H9 (cell line): Measurements from ENCODE around the gene DLD. TPM values are rescaled to one million over a fixed set of nuclear protein-coding genes. Genes with fewer than 3 reads are reported as not detected.

Experiments used
- DNase-seq: peaks from one replicate; pipeline ENCODE4 v3.0.0-alpha.2; 2017
- H2AFZ ChIP-seq: one replicate; pipeline ENCODE4 v1.6.1; 2013; ENCODE audit warnings: mild to moderate bottlenecking, low read length, control low read depth, moderate library complexity
- H2AK5ac ChIP-seq: 2 replicates; pipeline ENCODE4 v1.6.1; 2013; ENCODE audit warnings: low read length, control low read depth, mixed read lengths; ENCODE audit not compliant: insufficient read length
- H2BK120ac ChIP-seq: one replicate; pipeline ENCODE4 v1.6.1; 2013; ENCODE audit warnings: low read depth, mild to moderate bottlenecking, low read length, control low read depth, inconsistent platforms; ENCODE audit not compliant: poor library complexity, severe bottlenecking
- H2BK12ac ChIP-seq: 2 replicates; pipeline ENCODE4 v1.6.1; 2013; ENCODE audit warnings: low read length, control low read depth, mixed read lengths, low read depth; ENCODE audit not compliant: insufficient read length
- H2BK15ac ChIP-seq: 2 replicates; pipeline ENCODE4 v1.6.1; 2013; ENCODE audit warnings: low read depth, low read length, control low read depth
- H2BK20ac ChIP-seq: one replicate; pipeline ENCODE4 v1.6.1; 2013; ENCODE audit warnings: low read depth, mild to moderate bottlenecking, low read length, control low read depth, inconsistent platforms; ENCODE audit not compliant: poor library complexity, severe bottlenecking
- H2BK5ac ChIP-seq: 2 replicates; pipeline ENCODE4 v1.6.1; 2013; ENCODE audit warnings: low read length, control low read depth, mixed read lengths; ENCODE audit not compliant: insufficient read length
- H3K14ac ChIP-seq: 2 replicates; pipeline ENCODE4 v1.6.1; 2013; ENCODE audit warnings: low read length, control low read depth; ENCODE audit not compliant: insufficient read depth
- H3K18ac ChIP-seq: 2 replicates; pipeline ENCODE4 v1.6.1; 2013; ENCODE audit warnings: low read depth, mild to moderate bottlenecking, mixed read lengths, low read length, control low read depth; ENCODE audit not compliant: insufficient read length
- H3K23ac ChIP-seq: 2 replicates; pipeline ENCODE4 v1.6.1; 2013; ENCODE audit warnings: low read length, control low read depth, mixed read lengths, low read depth; ENCODE audit not compliant: insufficient read length
- H3K23me2 ChIP-seq: 2 replicates; pipeline ENCODE4 v1.6.1; 2013; ENCODE audit warnings: low read depth, mild to moderate bottlenecking, mixed read lengths, low read length, control low read depth; ENCODE audit not compliant: insufficient read length, poor library complexity, severe bottlenecking
- H3K27ac ChIP-seq: 2 replicates; pipeline ENCODE4 v1.5.1; 2013; ENCODE audit warnings: low read length, control low read depth, mixed read lengths, low read depth; ENCODE audit not compliant: insufficient read length
- H3K27me3 ChIP-seq: 2 replicates; pipeline ENCODE4 v1.6.1; 2013; ENCODE audit warnings: low read length, control low read depth, inconsistent platforms; ENCODE audit not compliant: insufficient read depth
- H3K4ac ChIP-seq: 2 replicates; pipeline ENCODE4 v1.6.1; 2013; ENCODE audit warnings: low read depth, mild to moderate bottlenecking, control low read depth, inconsistent platforms, low read length, moderate library complexity
- H3K4me1 ChIP-seq: 2 replicates; pipeline ENCODE4 v1.6.1; 2013; ENCODE audit warnings: low read length, control low read depth, inconsistent platforms; ENCODE audit not compliant: insufficient read depth
- H3K4me2 ChIP-seq: 2 replicates; pipeline ENCODE4 v1.6.1; 2013; ENCODE audit warnings: low read length, control low read depth, mixed read lengths; ENCODE audit not compliant: insufficient read length, insufficient read depth
- H3K56ac ChIP-seq: 2 replicates; pipeline ENCODE4 v1.6.1; 2013; ENCODE audit warnings: low read depth, mild to moderate bottlenecking, mixed read lengths, low read length, control low read depth; ENCODE audit not compliant: insufficient read length
- H3K79me1 ChIP-seq: 2 replicates; pipeline ENCODE4 v1.6.1; 2013; ENCODE audit warnings: low read depth, mild to moderate bottlenecking, moderate library complexity, low read length, control low read depth, inconsistent platforms; ENCODE audit not compliant: insufficient read depth, poor library complexity, severe bottlenecking
- H3K79me2 ChIP-seq: 2 replicates; pipeline ENCODE4 v1.6.1; 2013; ENCODE audit warnings: low read length, control low read depth, inconsistent platforms; ENCODE audit not compliant: insufficient read depth
- H3K9ac ChIP-seq: 2 replicates; pipeline ENCODE4 v1.6.1; 2013; ENCODE audit warnings: low read length, control low read depth, mixed read lengths; ENCODE audit not compliant: insufficient read length; ENCODE audit errors: extremely low read depth
- H3K9me3 ChIP-seq: one replicate; pipeline ENCODE4 v1.6.1; 2013; ENCODE audit warnings: low read depth, low read length, inconsistent platforms; ENCODE audit not compliant: control insufficient read depth
- H3T11ph ChIP-seq: one replicate; pipeline ENCODE4 v1.6.1; 2013; ENCODE audit warnings: mild to moderate bottlenecking, low read length, control low read depth, inconsistent platforms
- H4K20me1 ChIP-seq: one replicate; pipeline ENCODE4 v1.6.1; 2013; ENCODE audit not compliant: control insufficient read depth, insufficient read length, insufficient read depth
- H4K5ac ChIP-seq: 2 replicates; pipeline ENCODE4 v1.6.1; 2013; ENCODE audit warnings: low read depth, mild to moderate bottlenecking, mixed read lengths, low read length, control low read depth; ENCODE audit not compliant: insufficient read length
- H4K8ac ChIP-seq: replicated peaks from 2 replicates; pipeline ENCODE4 v1.6.1; 2013; ENCODE audit warnings: low read length, control low read depth, mixed read lengths, low read depth; ENCODE audit not compliant: insufficient read length
- H4K91ac ChIP-seq: 2 replicates; pipeline ENCODE4 v1.6.1; 2013; ENCODE audit warnings: low read depth, mild to moderate bottlenecking, moderate library complexity, mixed read lengths, low read length, control low read depth; ENCODE audit not compliant: insufficient read length
- H3K27ac Mint-ChIP-seq, 3 experiments: 2 replicates in 2 of 3; 3 replicates in 1 of 3; pipeline ENCODE4 v1.8.0; 2020 to 2021; ENCODE audit warnings: mixed read lengths in 3 of 3, mild to moderate bottlenecking in 1 of 3, moderate library complexity in 1 of 3
- H3K27me3 Mint-ChIP-seq: 2 replicates; pipeline ENCODE4 v1.8.0; 2021; ENCODE audit warnings: low read depth, mild to moderate bottlenecking, moderate library complexity, mixed read lengths
- H3K36me3 Mint-ChIP-seq, 3 experiments: 2 replicates in 2 of 3; 3 replicates in 1 of 3; pipeline ENCODE4 v1.8.0; 2020 to 2021; ENCODE audit warnings: low read depth in 3 of 3, mixed read lengths in 3 of 3; ENCODE audit not compliant: insufficient read depth in 1 of 3
- H3K4me1 Mint-ChIP-seq, 2 experiments: 2 replicates each; pipeline ENCODE4 v1.8.0; 2020; ENCODE audit warnings: mixed read lengths in 2 of 2
- H3K4me3 Mint-ChIP-seq, 2 experiments: 2 replicates in 1 of 2; 3 replicates in 1 of 2; pipeline ENCODE4 v1.8.0; 2020 to 2021; ENCODE audit warnings: mild to moderate bottlenecking in 2 of 2, mixed read lengths in 2 of 2, moderate library complexity in 1 of 2
- H3K9me3 Mint-ChIP-seq, 2 experiments: 2 replicates in 1 of 2; 3 replicates in 1 of 2; pipeline ENCODE4 v1.8.0; 2020; ENCODE audit warnings: mild to moderate bottlenecking in 2 of 2, mixed read lengths in 2 of 2, moderate library complexity in 1 of 2
- WGBS: extraction: QIAGEN DNeasy Blood & Tissue Kit; methylation state at CpG from one replicate; pipeline ENCODE4 v1.1.7; 2013; ENCODE audit warnings: missing lambda C conversion rate, low lambda C conversion rate, mixed read lengths; ENCODE audit not compliant: insufficient read length; ENCODE audit errors: extremely low coverage; 5-methylcytosine and 5-hydroxymethylcytosine counted together
- total RNA-seq: library from RNA; stranded (reverse); gene quantifications from 2 replicates; pipeline ENCODE4 v1.2.1, GENCODE V29; 2021
- TF ChIP-seq, protein P1 (sequence below): fragments of 200-600 bp; sonication (generic); conservative IDR thresholded peaks from 3 replicates; pipeline ENCODE4 v1.8.0; 2021; ENCODE audit warnings: antibody characterized with exemption, mild to moderate bottlenecking

DLD gene
- total RNA-seq, 1 experiment from 2014 or later, result 93.7 TPM

DNA sequence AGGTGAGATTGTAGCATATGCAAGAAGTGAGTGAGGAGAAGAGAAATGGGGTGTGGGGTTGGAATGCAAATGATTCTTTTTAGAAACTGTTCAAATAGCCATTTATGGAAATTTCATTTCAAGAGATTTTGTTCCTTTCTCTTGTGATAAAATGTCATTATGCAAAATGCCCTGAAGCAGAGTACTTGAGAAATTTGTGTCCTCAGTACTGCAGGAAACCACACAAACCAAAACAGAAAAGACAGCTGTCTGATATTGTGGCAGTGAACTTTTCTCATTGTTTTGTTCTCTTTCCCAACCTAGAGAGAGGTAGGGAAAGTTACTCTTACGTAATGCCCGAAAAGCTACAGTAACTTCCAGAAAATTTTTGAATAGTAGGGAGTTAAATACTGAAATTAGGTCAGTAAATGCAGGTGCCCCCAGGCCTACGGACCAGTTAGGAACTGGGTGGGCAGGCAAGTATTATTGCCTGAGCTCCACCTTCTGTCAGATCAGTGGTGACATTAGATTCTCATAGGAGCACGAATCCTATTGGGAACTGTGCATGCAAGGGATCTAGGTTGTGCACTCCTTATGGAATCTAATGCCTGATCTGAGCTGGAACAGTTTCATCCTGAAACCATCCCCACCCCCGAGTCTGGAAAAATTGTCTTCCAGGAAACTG, 34.0 kb downstream of the DLD start:
- Histone ChIP-seq H3K18ac (no peak overlapping the region), H4K8ac (no peak overlapping the region), H4K5ac (no peak overlapping the region), H4K91ac (no peak overlapping the region), H3K23me2 (no peaks in the 10 kb centered on the region), H3K79me2 (no peaks in the 10 kb centered on the region; the same call in 1 of the 2 replicates), H3K27ac (no peak overlapping the region), H3K9ac (no peak overlapping the region), H2BK5ac (no peak overlapping the region), H3K56ac (no peak overlapping the region), H3K14ac (no peak overlapping the region), H3K27me3 (no peaks in the 10 kb centered on the region), H3K23ac (no peak overlapping the region), H3K9me3 (no peaks in the 10 kb centered on the region), H2BK15ac (no peak overlapping the region), H3T11ph (no peak overlapping the region), H2BK12ac (no peak overlapping the region), H3K4ac (no peak overlapping the region), H2BK120ac (no peak overlapping the region), H2AK5ac (no peak overlapping the region), H3K4me1 (no peaks in the 10 kb centered on the region), H2AFZ (no peak overlapping the region), H2BK20ac (no peak overlapping the region), H3K79me1 (no peaks in the 10 kb centered on the region), H4K20me1 (no peaks in the 10 kb centered on the region), H3K4me2 (no peak overlapping the region)
- Mint-ChIP-seq H3K4me3 (no peak overlapping the region), H3K36me3 (peaks cover 15 to 94% (median 80%) of the 10 kb centered on the region in 3 experiments), H3K27me3 (no peaks in the 10 kb centered on the region), H3K9me3 (no peaks in the 10 kb centered on the region), H3K27ac (peak overlapping the region in 2 of 3 experiments; percentile 44 to 58; a peak in 5 of 7 replicates), H3K4me1 (peaks cover 4 to 18% of the 10 kb centered on the region in 2 experiments)
- TF ChIP-seq, protein P1, sequence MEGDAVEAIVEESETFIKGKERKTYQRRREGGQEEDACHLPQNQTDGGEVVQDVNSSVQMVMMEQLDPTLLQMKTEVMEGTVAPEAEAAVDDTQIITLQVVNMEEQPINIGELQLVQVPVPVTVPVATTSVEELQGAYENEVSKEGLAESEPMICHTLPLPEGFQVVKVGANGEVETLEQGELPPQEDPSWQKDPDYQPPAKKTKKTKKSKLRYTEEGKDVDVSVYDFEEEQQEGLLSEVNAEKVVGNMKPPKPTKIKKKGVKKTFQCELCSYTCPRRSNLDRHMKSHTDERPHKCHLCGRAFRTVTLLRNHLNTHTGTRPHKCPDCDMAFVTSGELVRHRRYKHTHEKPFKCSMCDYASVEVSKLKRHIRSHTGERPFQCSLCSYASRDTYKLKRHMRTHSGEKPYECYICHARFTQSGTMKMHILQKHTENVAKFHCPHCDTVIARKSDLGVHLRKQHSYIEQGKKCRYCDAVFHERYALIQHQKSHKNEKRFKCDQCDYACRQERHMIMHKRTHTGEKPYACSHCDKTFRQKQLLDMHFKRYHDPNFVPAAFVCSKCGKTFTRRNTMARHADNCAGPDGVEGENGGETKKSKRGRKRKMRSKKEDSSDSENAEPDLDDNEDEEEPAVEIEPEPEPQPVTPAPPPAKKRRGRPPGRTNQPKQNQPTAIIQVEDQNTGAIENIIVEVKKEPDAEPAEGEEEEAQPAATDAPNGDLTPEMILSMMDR, result no peak
- WGBS, result no CpG with 5 or more reads among the region's 5 CpGs
- no peak for DNase-seq
